Activated CD8-positive, alpha-beta T cell treated with anti-CD3 and anti-CD28 coated beads, Interleukin-2, amount 10 ng/mL, durations not matched to agents 7 days and 5 days (primary cell): ENCODE data around the gene COPE. TPM values are rescaled to one million over a fixed set of nuclear protein-coding genes. Genes with fewer than 3 reads are reported as not detected.

Experiments used
- ATAC-seq: fragments of 150-1000 bp; cut with Tn5 transposase; one replicate; pipeline ENCODE4 v1.10.0; 2021; ENCODE audit warnings: moderate library complexity
- CTCF ChIA-PET: fragments of 350-600 bp; sonication (Branson Sonifier 250); formaldehyde crosslinking; loops from one replicate; lab custom pipeline; 2021; ENCODE audit warnings: antibody characterized with exemption; lab: Charles Lee
- POLR2A ChIA-PET: fragments of 350-600 bp; sonication (Branson Sonifier 250); formaldehyde crosslinking; loops from one replicate; lab custom pipeline; 2021; ENCODE audit warnings: antibody characterized with exemption; lab: Charles Lee
- DNase-seq: peaks from one replicate; pipeline ENCODE4 v3.0.0-alpha.2; 2020
- H3K27ac Mint-ChIP-seq: one replicate; pipeline ENCODE4 v1.8.0; 2021; ENCODE audit warnings: mild to moderate bottlenecking, mixed read lengths
- H3K27me3 Mint-ChIP-seq: one replicate; pipeline ENCODE4 v1.8.0; 2021; ENCODE audit warnings: low read depth, mixed read lengths
- H3K36me3 Mint-ChIP-seq: one replicate; pipeline ENCODE4 v1.8.0; 2021; ENCODE audit warnings: low read depth, mixed read lengths
- H3K4me1 Mint-ChIP-seq: one replicate; pipeline ENCODE4 v1.8.0; 2021; ENCODE audit warnings: low read depth, mixed read lengths
- H3K4me3 Mint-ChIP-seq: one replicate; pipeline ENCODE4 v1.8.0; 2021; ENCODE audit warnings: mild to moderate bottlenecking, mixed read lengths
- H3K9me3 Mint-ChIP-seq: one replicate; pipeline ENCODE4 v1.8.0; 2022; ENCODE audit warnings: mixed read lengths; ENCODE audit not compliant: insufficient read depth
- total RNA-seq, 2 experiments: library from RNA; stranded (reverse); gene quantifications; one replicate each; pipeline ENCODE4 v1.2.3, GENCODE V29; 2021

The COPE gene
- total RNA-seq, 2 experiments from 2014 or later, result 248 to 264 TPM

DNA sequence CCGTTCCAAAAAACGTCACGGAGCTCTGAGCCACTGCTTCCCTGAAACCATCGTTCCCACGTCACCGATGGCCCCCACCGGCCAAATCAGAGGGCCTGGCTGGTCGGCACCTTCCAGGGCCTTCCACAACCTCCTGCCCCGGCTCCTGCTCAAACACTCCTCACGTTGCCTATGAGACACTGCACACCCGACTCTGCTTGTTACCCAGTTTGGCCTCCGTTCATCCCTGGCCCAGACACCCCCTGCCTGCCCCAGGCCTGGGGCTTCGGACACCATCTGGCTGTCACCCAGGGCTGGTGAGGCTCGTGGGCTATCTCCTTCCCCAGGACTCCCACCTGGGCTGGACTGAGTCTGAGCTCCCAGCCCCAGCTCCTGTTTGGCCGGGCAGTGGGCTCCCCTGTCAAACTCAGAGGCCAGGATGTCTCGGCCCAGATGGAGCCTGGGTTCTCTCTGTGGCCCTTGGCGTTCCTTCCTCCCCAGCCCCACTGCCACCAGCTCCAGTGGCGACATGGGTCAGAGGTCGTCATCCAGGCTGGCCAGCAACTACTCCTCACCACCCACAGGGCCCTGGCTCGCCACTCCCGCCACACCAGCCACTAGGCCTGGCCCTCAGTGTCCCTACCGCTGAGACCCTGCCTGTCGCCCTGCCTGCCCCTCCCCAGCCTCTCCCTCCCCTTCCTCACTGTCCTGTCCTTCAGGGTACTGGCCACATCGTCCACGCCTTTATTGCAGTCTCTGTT, 41.0 kb downstream of the COPE start:
- no peaks in the 10 kb centered on the region for H3K4me1 Mint-ChIP-seq
- no peak overlapping the region for H3K4me3 Mint-ChIP-seq
- no peaks in the 10 kb centered on the region for H3K9me3 Mint-ChIP-seq
- no peak overlapping the region for H3K27ac Mint-ChIP-seq
- no peaks in the 10 kb centered on the region for H3K27me3 Mint-ChIP-seq
- DNase-seq (no peak), ATAC-seq (no peak)
- ChIA-PET CTCF (interaction anchor here (1.5 kb wide), 1 partner anchor 31 kb away, joined by 5 read pairs; no protein-coding TSS in a partner anchor), POLR2A (no interaction called here)
- no peaks in the 10 kb centered on the region for H3K36me3 Mint-ChIP-seq

DNA sequence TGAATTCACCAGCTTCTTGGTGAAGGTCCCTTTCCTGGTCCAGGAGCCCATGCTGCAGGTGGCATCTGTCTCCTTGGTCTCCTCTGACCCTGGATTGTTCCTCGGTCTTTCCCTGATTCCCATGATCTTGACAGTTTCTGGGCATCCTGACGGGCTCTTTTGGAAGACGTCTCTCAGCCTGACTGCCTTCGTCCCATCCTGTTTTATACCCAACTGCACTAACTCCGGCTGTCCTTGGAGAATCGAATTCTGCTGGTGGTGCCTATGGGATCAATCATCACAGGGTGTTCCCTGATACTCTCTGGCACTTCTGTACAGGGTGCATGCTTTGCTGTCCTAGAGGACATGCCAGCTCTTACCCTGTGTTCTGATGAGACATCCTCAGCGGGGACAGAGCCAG, 42.3 kb downstream of the COPE start:
- Mint-ChIP-seq H3K9me3 (no peaks in the 10 kb centered on the region), H3K4me3 (no peak overlapping the region), H3K27ac (no peak overlapping the region), H3K27me3 (no peaks in the 10 kb centered on the region), H3K4me1 (no peaks in the 10 kb centered on the region), H3K36me3 (no peaks in the 10 kb centered on the region)
- POLR2A ChIA-PET, result interaction anchor here (0.8 kb wide), 1 partner anchor 42 kb away, joined by 4 read pairs; no protein-coding TSS in a partner anchor
- ATAC-seq (no peak), DNase-seq (no peak)
- CTCF ChIA-PET, result interaction anchor here (1.5 kb wide), 1 partner anchor 30 kb away, joined by 5 read pairs; no protein-coding TSS in a partner anchor

DNA sequence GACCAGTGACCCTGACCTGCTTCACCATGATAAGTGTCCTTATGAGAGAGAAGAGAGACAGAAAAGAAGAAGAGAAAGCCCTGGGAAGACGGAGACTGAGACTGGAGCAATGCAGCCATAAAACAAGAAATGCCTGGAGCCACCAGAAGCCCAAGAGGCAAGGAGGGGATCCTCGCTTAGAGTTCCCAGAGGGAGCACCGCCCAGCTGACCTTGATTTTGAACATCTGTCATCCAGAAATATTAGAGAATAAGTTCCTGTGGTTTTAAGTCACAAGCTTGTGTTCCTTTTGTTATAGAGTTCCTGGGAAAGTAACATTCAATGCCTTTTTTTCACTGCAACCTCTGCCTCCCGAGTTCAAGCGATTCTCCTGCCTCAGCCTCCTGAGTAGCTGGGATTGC, 43.5 kb downstream of the COPE start:
- ChIA-PET POLR2A (interaction anchor here (0.6 to 0.8 kb wide), 2 partner anchors 43 to 391 kb away, joined by 3 to 4 read pairs; partner anchors contain the start of genes COPE and DDX49), CTCF (interaction anchor here (0.9 to 1.5 kb wide), 3 partner anchors 9 to 287 kb away, joined by 3 to 5 read pairs (median 3); partner anchors contain the start of gene REX1BD)
- no peak overlapping the region for H3K4me3 Mint-ChIP-seq
- H3K36me3 Mint-ChIP-seq, result peaks cover 2% of the 10 kb centered on the region
- no peaks in the 10 kb centered on the region for H3K4me1 Mint-ChIP-seq
- no peak for DNase-seq
- H3K27ac Mint-ChIP-seq, result no peak overlapping the region
- no peaks in the 10 kb centered on the region for H3K9me3 Mint-ChIP-seq
- no peak for ATAC-seq
- H3K27me3 Mint-ChIP-seq, result no peaks in the 10 kb centered on the region

DNA sequence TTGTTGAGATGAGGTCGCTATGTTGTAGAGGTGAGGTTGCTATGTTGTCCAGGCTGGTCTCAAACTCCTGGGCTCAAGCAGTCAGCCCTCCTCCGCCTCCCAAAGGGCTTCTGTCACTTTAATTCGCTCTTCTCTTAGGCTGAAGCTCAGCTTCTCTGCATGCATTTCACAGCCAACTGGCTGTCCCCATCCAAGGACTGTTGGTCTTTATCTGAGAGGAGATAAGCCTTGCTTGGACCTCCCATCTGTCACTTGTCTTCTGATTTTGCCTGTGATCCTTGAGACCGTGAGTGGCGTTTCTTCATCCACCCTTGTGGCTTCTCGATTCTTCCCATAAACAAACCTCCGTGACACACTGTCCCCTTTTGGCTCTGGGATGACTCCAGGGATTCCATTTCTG, 47.6 kb downstream of the COPE start:
- no peak for DNase-seq
- CTCF ChIA-PET, result no interaction called here
- H3K36me3 Mint-ChIP-seq, result peaks cover 18% of the 10 kb centered on the region
- POLR2A ChIA-PET, result no interaction called here
- no peak overlapping the region for H3K27ac Mint-ChIP-seq
- H3K4me1 Mint-ChIP-seq, result no peaks in the 10 kb centered on the region
- ATAC-seq, result no peak
- no peak overlapping the region for H3K4me3 Mint-ChIP-seq
- H3K27me3 Mint-ChIP-seq, result no peaks in the 10 kb centered on the region
- no peaks in the 10 kb centered on the region for H3K9me3 Mint-ChIP-seq

DNA sequence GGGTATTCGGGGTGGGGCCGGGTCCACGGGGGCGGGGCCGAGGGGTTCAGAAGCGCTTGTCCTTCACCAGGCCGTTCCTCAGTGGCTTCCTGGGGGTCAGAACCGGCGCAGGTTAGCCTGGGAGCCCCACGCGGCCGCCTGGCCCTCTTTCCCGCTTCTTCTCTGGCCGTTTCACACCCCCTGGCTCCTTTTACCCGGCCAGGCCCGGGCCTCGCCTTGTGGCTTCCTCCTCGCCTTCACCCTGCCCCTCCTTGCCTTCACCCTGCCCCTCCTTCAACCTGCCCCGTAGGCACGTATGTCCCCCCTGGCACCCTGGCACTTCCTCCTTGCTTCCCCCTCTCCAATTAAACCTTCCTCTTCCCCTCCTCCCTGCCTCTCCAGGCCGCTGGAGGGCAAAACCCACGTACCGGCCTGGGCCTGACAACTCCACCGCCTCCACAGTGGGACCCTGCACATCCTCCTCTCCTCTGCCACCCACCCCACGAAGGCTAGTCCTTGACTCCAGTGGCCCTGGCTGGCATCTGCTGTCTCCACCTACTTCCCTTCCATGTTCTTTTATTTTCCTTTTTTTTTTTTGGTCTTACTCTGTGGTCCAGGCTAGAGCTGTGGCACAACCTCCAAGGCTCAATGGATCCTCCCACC, 48.5 kb downstream of the COPE start:
- Mint-ChIP-seq H3K9me3 (no peaks in the 10 kb centered on the region), H3K27me3 (no peaks in the 10 kb centered on the region), H3K4me1 (no peaks in the 10 kb centered on the region), H3K27ac (no peak overlapping the region), H3K4me3 (no peak overlapping the region), H3K36me3 (peaks cover 23% of the 10 kb centered on the region)
- CTCF ChIA-PET, result no interaction called here
- POLR2A ChIA-PET, result no interaction called here
- DNase-seq (no peak), ATAC-seq (no peak)

DNA sequence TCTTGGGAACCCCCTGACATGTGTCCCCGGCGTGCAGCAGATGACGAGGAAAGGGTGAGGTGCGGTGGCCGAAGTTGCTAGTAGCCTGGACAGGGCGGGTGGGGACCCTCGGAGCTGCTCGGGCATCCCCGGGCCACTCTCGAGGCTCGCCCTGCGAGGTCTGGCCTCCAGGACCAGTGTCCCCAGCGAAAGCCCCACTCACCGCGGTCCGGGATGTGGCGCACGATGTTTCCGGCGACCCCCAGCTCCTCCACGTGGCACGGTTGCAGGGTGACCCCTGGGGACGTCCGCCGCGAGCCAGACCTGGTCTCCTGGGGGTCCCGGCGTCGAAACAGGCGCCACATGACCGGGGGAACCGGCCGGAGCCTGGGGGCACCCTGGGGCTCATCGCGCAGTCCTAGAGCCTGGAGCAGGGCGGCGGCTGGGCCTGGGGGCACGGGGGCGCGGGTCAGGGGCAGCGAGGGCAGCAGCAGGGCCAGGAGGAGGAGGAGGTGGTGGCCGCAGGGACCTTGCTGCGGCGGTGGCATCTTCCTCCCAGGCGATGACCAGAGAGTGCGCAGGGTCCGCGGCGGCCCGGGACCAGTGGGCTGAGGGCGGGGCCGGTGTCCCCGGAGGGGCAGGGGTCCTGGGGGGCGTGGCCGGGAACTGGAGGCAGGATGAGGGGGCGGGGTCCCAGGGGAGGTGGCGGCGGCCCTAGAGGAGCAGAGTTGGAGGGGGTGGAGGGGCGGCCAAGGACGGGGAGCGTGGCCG, 49.2 kb downstream of the COPE start:
- no peaks in the 10 kb centered on the region for H3K4me1 Mint-ChIP-seq
- peaks cover 25% of the 10 kb centered on the region for H3K36me3 Mint-ChIP-seq
- ATAC-seq, result no peak
- H3K4me3 Mint-ChIP-seq, result no peak overlapping the region
- no peak overlapping the region for H3K27ac Mint-ChIP-seq
- ChIA-PET CTCF (no interaction called here), POLR2A (no interaction called here)
- H3K27me3 Mint-ChIP-seq, result no peaks in the 10 kb centered on the region
- no peaks in the 10 kb centered on the region for H3K9me3 Mint-ChIP-seq
- DNase-seq, result no peak

DNA sequence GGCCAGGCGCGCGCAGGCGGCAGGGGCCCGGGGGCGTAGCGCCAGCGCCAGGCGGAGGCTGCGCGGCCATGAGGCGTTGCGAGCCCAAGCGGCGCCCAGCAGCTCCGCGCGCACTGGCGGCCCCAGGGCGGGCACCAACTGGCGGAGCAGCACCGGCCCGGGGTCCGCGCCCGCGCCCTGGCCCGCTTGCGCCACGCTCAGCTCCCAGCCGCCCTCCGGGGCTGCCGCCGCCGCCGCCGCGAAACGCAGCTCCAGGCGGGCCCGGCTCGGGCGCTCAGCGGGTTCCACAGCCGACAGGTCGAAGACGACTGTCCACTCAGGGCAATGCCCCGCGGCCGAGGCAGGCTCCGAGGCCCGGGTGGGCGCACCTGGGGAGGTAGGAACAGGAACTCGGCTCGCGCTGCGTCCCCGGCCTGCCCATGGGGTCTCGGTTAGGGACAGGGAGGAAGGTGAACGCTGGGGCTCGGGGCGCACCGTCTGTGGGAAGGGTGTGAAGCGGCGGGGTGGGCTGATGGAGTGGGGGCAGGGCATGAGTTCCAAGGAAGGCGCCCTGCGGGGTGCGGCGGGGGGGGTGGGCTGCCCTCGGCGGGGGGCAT, 50.1 kb downstream of the COPE start:
- Mint-ChIP-seq H3K36me3 (peaks cover 28% of the 10 kb centered on the region), H3K27ac (no peak overlapping the region), H3K4me3 (no peak overlapping the region), H3K4me1 (no peaks in the 10 kb centered on the region), H3K9me3 (no peaks in the 10 kb centered on the region), H3K27me3 (no peaks in the 10 kb centered on the region)
- POLR2A ChIA-PET, result no interaction called here
- no peak for ATAC-seq
- no peak for DNase-seq
- CTCF ChIA-PET, result no interaction called here

DNA sequence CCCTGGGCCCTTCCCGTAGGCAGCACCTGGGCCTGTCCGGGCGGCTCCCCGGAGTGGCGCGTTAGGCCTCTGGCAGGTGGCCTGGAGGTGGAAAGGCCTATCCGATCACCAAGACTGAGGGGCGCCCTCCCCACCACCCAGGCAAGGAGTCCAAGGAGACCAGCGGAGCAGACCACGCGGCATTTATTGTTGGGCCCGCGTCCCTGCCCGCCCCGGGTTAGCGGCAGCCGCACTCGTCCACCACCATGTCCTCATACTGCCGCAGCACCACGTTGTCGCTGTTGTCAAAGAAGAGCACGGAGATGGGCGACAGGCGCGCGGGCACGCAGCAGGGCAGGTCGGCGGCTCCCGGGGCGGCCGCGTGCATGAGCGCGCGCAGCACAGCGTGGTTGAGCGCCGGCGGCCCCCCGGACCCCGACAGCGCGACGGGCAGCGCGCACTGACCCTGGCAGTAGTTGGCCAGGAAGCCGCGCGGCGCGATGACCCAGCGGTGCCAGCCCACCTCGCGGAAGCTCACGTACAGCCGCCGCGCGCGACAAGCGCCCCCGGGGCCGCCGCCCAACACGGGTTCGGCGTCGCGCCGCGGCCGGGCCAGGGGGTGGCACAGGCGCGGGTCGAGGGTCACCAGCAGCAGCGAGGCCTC, 50.7 kb downstream of the COPE start:
- no peak overlapping the region for H3K27ac Mint-ChIP-seq
- no peaks in the 10 kb centered on the region for H3K4me1 Mint-ChIP-seq
- H3K36me3 Mint-ChIP-seq, result peaks cover 33% of the 10 kb centered on the region
- ATAC-seq, result no peak
- H3K27me3 Mint-ChIP-seq, result no peaks in the 10 kb centered on the region
- no peak for DNase-seq
- POLR2A ChIA-PET, result no interaction called here
- H3K4me3 Mint-ChIP-seq, result no peak overlapping the region
- CTCF ChIA-PET, result interaction anchor here (1.6 kb wide), 1 partner anchor 21 kb away, joined by 3 read pairs; no protein-coding TSS in a partner anchor
- H3K9me3 Mint-ChIP-seq, result no peaks in the 10 kb centered on the region

DNA sequence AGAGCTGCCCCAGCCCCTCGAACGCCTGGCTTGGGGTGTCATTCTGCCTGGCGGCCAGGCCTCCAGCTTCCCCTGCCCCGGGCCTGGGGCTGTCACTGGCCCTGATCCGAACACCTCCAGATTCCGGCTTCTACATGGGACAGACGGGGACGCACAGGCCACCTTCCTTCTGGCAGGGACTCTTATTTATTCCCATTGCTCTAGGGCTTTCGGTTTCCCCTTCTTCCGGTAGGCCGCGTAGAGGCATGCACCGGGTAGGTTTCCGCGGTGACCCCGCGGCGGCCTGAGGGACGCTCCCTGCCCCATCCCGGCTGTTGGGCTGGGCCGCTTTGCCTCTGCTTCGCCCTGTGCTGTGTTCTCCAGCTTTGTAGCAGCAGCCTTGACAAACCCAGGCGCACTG, 51.4 kb downstream of the COPE start:
- Mint-ChIP-seq H3K27me3 (no peaks in the 10 kb centered on the region), H3K36me3 (peaks cover 34% of the 10 kb centered on the region), H3K9me3 (no peaks in the 10 kb centered on the region), H3K4me3 (no peak overlapping the region), H3K27ac (no peak overlapping the region), H3K4me1 (no peaks in the 10 kb centered on the region)
- DNase-seq (no peak), ATAC-seq (no peak)
- CTCF ChIA-PET, result interaction anchor here (1.1 to 2.2 kb wide), 3 partner anchors 9 to 347 kb away, joined by 3 to 6 read pairs (median 5); no protein-coding TSS in a partner anchor
- POLR2A ChIA-PET, result no interaction called here

DNA sequence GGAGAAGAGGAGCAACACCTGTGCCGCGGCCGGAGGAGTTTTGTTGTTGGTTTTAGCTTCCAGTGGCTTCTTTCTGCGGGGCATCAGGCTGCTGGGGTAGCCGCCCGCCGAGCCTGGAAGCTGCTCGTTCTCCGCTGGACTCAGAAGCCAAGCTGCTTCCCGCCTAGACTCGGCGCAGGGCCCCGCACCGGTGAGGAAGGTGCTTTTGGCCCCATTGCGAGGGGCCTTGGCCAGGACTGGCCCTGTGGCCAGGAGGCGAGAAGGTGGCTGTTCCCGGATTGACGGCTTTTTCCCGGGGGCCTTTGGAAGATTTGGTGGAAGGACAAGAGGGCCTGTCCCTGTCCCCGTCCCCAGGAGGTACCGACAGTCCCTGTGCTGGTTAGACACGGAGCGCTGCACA, 52.0 kb downstream of the COPE start:
- DNase-seq (no peak), ATAC-seq (no peak)
- H3K4me1 Mint-ChIP-seq, result no peaks in the 10 kb centered on the region
- CTCF ChIA-PET, result interaction anchor here (0.9 to 2.2 kb wide), 4 partner anchors 8 to 347 kb away, joined by 3 to 6 read pairs (median 4); no protein-coding TSS in a partner anchor
- H3K27me3 Mint-ChIP-seq, result no peaks in the 10 kb centered on the region
- H3K4me3 Mint-ChIP-seq, result no peak overlapping the region
- POLR2A ChIA-PET, result no interaction called here
- no peak overlapping the region for H3K27ac Mint-ChIP-seq
- H3K9me3 Mint-ChIP-seq, result no peaks in the 10 kb centered on the region
- H3K36me3 Mint-ChIP-seq, result peaks cover 37% of the 10 kb centered on the region

DNA sequence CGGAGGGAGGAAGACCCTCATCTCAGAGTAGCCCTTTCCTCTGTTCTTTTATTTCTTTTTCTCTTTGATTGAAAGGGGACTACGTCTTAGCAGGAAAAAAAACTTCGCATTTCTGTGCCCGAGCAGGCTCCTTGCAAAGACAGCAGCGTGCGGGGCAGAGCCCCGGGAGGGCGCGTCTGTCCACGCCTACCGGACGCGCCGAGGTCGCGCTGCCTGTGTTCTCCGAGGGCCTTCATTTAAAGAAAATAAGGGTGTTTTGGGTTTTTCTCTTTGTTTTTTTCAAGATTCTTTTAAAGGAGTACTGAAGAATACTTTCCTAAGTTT, 52.4 kb downstream of the COPE start:
- Mint-ChIP-seq H3K4me1 (no peaks in the 10 kb centered on the region), H3K36me3 (peaks cover 40% of the 10 kb centered on the region), H3K4me3 (no peak overlapping the region), H3K27me3 (no peaks in the 10 kb centered on the region), H3K27ac (no peak overlapping the region), H3K9me3 (no peaks in the 10 kb centered on the region)
- ChIA-PET POLR2A (no interaction called here), CTCF (interaction anchor here (0.9 to 2.2 kb wide), 6 partner anchors 8 to 346 kb away, joined by 3 to 9 read pairs (median 4); no protein-coding TSS in a partner anchor)
- no peak for ATAC-seq
- DNase-seq, result no peak
